Dermis blood vessel endothelial cell (primary cell): ENCODE measurements around the gene NPIPA1. TPM values are rescaled to one million over a fixed set of nuclear protein-coding genes. Genes with fewer than 3 reads are reported as not detected.
"Not testable (repeated sequence)": the region's sequence is repeated elsewhere in the genome, so short reads cannot be mapped to it uniquely, and the experiment has no call there.

Experiments used
- DNase-seq: peaks from one replicate; pipeline ENCODE4 v3.0.0; 2010
- total RNA-seq: library from RNA; depleted of rRNA; stranded (reverse); fragments of >200 nt; gene quantifications from 2 replicates; pipeline ENCODE4 v1.2.3, GENCODE V29; 2014

Gene NPIPA1
- total RNA-seq: 33.8 and 37.8 TPM in 2 replicates

DNA sequence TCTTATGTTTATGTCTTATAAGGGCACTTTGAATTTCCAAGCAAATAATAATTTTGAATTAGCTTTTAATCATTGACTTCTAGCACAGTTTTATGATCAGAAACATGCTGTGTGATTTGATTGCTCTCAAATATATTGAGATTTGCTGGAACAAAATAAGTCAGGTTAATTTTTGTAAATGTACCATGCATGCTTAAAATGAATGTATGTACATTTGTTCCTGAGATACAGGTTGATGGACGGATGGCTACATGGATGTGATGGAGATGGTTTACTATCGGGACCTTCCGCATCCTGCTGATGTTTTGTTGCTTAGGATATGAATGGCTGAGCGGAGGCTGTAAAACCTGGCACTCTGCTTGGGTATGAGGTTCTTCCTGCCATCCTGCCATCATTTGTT, at the start of gene NPIPA1:
NPIPA1 (plus strand) TSS at position 301 of the 400 bp plus-strand sequence; CDS start at position 301, 0 bp downstream.
- DNase-seq: not testable (repeated sequence)

DNA sequence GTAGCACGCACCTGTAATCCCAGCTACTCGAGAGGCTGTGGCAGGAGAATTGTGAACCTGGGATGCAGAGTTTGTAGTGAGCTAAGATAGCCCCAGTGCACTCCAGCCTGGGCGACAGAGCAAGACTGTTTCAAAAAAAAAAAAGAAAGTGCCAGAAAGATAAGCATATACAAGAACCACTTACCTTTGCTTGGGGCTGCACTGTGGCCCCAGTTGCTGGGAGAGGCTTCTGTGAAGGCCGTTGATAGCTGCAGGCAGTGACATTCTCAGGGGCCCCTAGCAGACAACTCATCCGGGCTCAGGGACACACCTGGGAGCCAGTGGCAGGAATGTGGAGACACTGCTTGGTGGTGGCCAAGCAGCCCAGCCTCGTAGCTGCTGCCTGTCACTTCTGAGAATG, 45.1 kb upstream of the NPIPA1 start:
- not testable (repeated sequence) for DNase-seq

DNA sequence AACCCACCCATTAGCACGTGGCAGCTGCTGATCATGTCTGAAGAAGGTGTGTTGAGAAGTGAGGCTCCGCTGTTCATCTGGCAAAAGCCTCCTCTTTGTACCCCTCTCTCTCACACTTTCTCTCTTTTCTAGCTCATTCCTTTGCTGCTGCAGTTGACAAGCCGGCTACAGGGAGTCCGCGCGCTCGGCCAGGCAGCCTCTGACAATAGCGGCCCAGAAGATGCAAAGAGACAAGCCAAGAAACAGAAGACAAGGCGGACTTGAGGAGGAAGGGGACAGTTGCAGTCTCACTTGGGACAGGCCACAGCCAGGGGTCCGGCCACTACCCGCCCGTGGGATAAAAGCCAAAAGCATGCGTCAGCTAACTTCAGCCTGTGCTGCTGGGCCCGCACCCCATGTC, 41.9 kb upstream of the NPIPA1 start:
- not testable (repeated sequence) for DNase-seq

DNA sequence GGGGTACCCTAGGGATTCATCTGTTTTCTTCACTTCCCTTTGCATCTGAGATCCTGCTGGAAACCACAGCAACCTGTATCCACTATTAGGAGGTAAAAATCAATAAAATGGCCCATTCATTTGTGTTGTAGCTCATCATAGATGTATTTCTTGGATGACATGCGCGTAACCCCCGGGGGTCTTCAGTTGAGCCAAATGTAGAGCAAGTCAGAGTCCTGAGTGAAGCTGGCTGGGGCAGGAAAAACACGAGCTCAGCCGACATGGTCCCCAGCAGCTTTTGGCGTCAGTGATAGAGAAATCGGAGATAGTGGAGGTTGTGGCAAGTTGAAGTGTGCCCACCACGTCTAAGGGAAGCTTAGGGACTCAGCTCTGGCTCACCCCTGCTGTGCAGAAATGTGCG, 41.2 kb upstream of the NPIPA1 start:
- not testable (repeated sequence) for DNase-seq

DNA sequence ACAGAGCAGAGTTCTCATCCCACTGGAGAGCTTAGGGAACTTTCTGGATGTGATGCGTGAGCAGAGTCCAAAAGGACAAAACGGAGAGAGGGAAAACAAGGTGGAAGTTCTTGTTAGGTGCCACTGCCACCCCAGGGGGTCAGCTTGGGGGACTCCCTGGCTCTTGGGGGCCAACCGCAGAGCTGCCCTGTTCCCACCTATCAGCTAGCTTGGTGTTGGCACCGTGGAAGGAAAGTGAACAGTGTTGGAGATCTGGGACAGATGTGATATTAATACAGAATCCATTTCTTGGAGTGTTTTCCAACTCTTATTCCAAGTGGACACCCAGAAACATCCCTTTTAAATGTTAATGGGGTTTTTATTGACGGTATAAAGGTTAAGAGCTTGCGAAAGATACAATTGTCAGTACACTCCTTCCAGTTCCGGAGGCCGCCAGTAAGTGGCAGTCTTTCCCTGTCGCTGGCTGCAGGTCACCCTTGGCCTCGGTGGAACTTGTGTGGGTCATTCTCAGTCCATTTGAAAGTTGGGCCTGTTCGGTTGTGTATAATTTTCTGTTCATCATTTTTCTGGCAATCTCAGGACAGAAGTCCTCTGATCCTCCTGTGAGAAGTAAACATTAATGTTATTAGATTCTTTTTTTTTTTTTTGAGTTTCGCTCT, 40.1 kb upstream of the NPIPA1 start:
- DNase-seq: not testable (repeated sequence)

DNA sequence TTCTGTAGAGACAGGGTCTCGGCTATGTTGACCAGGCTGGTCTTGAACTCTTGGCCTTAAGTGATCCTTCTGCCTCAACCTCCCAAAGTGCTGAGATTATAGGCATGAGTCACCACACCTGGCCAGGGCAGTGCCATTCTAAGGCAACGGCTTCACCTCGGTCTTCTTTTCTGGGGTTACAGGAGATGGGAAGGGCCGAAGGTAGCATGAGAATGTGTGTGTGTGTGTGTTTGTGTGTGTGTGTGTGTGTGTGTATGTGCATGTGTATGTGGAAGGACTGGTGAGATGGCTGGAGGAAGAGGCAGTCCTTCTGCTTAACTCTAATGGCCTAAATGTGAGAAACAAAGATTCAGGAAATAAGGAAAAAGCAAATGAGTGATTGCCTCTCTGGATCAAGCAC, 39.1 kb upstream of the NPIPA1 start:
- not testable (repeated sequence) for DNase-seq

DNA sequence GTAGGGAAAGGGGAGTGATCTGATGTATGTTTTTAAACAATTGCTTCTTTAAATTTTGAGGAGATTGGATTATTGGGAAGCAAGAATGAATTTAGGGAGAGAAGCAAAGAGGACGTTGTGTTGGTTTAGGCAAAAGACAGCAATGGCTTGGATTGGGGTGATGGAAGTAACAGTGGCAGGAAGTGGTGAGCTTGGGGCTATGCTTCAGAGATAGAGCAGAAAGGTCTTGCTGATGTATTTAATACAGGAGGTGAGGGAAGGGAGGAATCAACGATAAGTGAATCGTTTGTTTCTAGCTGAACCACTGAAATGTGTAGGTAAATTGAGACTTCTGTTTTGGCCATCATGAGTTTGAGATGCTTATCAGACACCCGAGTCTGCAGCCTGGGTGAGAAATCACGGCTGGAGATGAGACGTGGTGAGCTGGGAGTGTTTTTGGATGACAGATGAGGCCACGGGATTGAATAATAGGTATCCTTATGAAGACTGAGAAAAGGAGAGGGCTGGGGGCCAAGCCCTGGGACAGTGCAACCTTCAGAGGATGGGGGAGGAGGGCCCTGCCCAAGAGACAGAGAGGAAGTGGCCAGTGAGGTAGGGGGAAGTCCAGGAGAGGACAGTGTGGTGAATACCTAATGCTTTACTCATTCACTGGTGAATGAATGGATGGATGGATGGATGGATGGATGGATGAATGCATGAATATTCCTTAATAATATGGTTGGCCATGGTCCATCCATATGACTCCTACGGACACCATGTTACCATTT, 33.9 kb upstream of the NPIPA1 start:
- DNase-seq: not testable (repeated sequence)

DNA sequence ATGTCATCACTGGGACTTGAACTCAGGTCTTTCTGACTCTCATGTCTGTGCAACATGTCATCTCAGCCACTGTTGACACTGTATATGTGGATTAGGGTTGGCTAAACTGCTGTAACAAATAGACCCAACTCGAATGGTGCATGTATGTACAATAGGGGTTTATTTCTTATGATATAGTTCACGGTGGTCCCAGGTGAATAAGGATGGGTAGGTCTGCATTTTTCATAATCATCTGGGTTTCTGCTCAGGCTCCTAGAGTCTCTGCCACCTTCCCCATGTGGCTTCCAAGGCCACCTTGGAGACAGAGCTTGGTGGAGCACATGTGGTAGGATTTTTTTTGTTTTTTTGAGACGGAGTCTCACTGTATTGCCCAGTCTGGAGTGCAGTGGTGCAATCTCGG, 27.5 kb upstream of the NPIPA1 start:
- not testable (repeated sequence) for DNase-seq

DNA sequence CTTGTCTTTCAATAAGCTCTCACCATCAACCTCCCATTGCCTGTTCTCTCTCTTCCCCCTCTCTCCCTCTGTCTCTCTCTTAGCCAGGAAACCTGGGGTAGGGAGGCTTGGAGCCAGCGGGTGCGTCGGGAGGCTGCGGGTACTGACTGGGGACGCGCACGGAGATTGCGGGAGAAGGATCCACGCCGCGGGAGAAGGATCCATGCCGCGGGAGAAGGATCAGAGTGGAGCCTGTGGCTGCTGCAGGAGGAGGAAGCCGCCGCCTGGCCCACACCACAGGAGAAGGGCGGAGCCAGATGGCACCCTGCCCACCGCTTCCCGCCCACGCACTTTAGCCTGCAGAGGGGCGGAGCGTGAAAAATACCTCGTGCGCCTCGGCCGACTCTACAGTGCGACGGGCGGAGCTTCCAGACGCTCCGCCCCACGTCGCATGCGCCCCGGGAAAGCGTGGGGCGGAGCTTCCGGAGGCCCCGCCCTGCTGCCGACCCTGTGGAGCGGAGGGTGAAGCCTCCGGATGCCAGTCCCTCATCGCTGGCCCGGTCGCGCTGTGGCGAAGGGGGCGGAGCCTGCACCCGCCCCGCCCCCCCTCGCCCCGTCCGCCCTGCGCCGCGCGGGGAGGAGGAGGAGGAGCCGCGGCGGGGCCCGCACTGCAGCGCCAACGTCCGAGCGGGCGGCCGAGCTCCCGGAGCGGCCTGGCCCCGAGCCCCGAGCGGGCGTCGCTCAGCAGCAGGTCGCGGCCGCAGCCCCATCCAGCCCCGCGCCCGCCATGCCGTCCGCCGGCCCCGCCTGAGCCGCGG, 26.2 kb upstream of the NPIPA1 start:
- not testable (repeated sequence) for DNase-seq

DNA sequence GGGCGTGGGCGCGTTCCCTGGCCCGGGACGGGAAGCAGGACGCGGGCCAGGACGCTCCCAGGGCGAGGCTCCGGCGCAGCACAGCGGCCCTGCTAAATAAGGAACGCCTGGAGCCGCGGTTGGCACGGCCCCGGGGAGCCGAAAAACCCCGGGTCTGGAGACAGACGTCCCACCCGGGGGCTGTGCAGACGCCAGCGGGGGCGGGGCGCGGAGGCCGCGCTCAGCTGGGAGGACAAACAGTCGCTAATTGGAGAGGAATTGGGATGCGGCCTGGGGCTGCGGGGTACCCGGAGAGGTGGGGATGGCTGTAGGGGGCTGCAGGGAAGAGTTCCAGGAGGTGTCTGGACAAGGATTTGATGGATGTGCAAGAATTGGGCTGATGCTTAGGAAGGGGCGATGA, 25.3 kb upstream of the NPIPA1 start:
- not testable (repeated sequence) for DNase-seq

DNA sequence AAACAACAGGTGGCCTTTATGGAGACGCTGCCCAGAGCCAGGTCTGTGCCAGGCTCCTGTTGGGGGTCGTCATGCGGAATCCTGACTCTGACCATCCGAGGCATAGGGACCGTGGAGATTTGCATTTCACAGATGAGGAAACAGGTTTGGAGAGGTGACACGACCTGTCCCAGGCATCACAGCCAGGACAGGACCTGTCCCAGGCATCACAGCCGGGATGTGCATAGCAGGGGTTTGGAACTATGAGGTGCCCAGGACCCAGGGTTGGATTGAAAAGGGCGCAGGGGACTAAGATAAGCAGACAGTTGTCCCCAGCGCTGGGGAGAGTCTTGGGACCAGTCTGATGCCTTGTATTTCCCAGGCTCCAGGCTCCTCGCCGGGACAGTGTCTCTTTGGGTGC, 24.7 kb upstream of the NPIPA1 start:
- DNase-seq: not testable (repeated sequence)

DNA sequence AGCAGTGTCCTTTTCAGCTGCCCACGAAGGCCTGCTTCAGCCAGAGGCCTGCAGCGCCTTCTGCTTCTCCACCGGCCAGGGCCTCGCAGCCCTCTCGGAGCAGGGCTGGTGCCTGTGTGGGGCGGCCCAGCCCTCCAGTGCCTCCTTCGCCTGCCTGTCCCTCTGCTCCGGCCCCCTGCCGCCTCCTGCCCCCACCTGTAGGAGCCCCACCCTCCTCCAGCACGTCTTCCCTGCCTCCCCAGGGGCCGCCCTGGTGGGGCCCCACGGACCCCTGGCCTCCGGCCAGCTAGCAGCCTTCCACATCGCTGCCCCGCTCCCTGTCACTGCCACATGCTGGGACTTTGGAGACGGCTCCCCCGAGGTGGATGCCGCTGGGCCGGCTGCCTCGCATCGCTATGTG, 18.7 kb upstream of the NPIPA1 start:
- DNase-seq: not testable (repeated sequence)

DNA sequence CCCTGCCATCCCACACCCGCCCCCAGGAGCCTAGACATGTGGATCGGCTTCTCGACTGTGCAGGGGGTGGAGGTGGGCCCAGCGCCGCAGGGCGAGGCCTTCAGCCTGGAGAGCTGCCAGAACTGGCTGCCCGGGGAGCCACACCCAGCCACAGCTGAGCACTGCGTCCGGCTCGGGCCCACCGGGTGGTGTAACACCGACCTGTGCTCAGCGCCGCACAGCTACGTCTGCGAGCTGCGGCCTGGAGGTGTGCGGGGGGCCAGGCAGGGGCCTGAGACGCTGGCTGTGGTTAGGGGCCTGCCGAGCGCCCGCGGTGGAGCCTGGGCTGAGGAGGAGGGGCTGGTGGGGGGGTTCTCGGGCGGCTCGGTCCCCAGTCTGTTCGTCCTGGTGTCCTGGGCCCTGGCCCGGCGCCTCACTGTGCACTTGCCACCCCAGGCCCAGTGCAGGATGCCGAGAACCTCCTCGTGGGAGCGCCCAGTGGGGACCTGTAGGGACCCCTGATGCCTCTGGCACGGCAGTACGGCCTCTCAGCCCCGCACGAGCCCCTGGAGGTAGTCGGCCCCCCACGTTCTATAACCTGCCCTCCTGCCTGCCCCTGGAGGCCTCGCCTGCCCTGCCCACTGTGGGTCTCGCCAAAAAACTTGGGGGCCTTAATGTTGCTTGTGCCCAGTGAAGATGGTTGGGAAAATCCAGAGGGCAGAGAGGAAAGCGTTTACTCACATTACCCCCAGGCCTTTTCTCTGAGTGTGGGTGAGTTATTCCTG, 17.2 kb upstream of the NPIPA1 start:
- not testable (repeated sequence) for DNase-seq

DNA sequence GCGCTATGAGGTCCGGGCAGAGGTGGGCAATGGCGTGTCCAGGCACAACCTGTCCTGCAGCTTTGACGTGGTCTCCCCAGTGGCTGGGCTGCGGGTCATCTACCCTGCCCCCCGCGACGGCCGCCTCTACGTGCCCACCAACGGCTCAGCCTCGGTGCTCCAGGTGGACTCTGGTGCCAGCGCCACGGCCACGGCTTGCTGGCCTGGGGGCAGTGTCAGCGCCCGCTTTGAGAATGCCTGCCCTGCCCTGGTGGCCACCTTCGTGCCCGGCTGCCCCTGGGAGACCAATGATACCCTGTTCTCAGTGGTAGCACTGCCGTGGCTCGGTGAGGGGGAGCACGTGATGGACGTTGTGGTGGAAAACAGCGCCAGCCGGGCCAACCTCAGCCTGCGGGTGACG, 15.0 kb upstream of the NPIPA1 start:
- not testable (repeated sequence) for DNase-seq

DNA sequence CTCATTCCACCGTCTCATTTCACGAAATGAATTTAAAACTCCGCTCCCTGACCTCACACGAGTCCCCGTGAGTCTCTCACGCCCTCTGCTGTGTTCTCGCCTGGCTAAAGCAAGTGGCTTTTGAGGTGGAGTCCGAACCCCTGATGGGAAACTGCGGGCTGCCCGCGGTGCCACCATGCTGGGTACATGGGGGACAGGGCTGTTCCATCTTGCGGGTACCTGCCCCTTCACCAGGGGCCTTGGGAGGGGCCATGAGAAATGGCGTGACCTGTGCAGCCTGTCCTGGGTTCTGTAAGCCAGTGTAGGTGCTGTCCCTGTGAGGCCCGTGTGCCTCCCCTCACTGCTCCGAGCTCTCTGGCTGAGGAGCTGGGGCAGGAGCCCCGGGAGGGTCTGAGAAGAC, 14.3 kb upstream of the NPIPA1 start:
- not testable (repeated sequence) for DNase-seq

DNA sequence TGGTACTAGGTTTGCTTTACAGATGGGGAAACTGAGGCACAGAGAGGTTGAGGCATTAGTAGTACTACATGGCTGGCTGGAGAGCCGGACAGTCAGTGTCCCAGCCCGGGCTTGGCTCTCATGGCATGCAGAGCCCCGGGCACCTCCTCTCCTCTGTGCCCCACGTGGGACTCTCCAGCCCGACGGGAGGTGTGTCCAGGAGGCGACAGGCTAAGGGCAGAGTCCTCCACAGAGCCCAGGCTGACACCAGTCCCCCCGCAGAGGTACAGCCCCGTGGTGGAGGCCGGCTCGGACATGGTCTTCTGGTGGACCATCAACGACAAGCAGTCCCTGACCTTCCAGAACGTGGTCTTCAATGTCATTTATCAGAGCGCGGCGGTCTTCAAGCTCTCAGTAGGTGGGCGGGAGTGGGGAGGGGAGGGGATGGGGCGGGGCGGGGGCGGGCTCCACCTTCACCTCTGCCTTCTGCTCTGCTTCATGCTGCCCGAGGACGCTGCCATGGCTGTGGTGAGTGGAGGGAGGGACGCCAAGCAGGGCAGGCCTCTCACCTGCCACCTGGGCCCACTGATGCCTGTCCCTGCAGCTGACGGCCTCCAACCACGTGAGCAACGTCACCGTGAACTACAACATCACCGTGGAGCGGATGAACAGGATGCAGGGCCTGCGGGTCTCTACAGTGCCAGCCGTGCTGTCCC, 13.7 kb upstream of the NPIPA1 start:
- DNase-seq: not testable (repeated sequence)

DNA sequence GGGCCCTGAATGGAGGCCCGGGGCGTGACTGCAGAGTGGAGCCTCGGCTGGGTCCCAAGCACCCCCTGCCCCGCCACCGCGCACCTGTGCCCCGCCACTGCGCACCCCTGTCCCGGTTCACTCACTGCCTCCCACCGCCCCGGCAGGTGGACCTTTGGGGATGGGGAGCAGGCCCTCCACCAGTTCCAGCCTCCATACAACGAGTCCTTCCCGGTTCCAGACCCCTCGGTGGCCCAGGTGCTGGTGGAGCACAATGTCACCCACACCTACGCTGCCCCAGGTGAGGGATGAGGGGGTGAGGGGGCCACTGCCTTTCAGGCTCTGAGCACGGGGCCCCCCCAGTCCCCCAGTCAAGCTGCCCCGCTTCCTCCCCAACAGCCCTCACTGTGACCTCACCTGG, 12.9 kb upstream of the NPIPA1 start:
- not testable (repeated sequence) for DNase-seq

DNA sequence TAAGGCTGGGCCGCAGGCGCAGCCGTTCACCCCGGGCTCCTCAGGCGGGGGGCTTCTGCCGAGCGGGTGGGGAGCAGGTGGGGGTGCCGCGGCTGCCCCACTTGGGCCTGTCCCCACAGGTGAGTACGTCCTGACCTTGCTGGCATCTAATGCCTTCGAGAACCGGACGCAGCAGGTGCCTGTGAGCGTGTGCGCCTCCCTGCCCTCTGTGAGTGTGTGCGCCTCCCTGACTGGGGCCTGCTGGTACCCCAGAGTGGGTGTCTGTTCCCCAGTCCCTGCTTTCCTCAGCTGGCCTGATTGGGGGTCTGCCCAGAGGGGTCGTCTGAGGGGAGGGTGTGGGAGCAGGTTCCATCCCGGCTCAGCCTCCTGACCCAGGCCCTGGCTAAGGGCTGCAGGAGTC, 12.3 kb upstream of the NPIPA1 start:
- DNase-seq: not testable (repeated sequence)

DNA sequence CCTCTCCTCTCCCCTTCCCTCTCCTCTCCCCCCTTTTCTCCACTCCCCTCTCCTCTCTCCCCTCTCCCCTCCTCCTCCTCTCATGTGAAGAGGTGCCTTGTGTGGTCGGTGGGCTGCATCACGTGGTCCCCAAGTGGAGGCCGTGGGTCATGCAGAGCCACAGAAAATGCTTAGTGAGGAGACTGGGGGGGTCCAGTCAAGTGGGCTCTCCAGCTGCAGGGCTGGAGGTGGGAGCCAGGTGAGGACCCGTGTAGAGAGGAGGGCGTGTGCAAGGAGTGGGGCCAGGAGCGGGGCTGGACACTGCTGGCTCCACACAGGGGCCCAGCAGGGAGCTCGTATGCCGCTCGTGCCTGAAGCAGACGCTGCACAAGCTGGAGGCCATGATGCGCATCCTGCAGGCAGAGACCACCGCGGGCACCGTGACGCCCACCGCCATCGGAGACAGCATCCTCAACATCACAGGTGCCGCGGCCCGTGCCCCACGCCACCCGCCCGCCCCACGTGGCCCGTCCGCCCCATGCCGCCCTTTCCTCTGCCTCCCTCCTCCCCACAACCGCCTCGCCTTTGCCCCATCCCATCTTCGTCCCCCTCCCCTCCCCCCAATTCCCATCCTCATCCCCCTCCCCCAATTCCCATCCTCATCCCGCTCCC, 9.1 kb upstream of the NPIPA1 start:
- peak; percentile 6 for DNase-seq

DNA sequence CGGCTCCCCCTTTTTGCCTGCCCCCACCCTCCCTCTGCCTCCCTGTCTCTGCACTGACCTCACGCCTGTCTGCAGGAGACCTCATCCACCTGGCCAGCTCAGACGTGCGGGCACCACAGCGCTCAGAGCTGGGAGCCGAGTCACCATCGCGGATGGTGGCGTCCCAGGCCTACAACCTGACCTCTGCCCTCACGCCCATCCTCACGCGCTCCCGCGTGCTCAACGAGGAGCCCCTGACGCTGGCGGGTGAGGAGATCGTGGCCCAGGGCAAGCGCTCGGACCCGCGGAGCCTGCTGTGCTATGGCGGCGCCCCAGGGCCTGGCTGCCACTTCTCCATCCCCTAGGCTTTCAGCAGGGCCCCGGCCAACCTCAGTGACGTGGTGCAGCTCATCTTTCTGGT, 8.1 kb upstream of the NPIPA1 start:
- DNase-seq: not testable (repeated sequence)

DNA sequence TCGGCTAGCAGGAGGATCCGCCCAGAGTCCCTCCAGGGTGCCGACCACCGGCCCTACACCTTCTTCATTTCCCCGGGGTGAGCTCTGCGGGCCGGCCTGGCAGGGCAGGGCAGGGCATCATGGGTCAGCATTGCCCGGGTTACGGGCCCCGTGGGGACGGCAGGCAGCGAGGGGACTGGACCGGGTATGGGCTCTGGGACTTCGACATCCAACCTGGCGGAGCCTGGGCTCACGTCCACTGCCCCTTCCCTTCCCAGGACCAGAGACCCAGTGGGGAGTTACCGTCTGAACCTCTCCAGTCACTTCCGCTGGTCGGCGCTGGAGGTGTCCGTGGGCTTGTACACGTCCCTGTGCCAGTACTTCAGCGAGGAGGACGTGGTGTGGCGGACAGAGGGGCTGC, 7.0 kb upstream of the NPIPA1 start:
- DNase-seq: not testable (repeated sequence)
